HepG2 (cell line): Measurements from ENCODE around the gene SENP7. TPM values are rescaled to one million over a fixed set of nuclear protein-coding genes. Genes with fewer than 3 reads are reported as not detected.

Experiments used
- ELF3 ChIP-seq: IDR thresholded peaks from 2 replicates; pipeline ENCODE4 v1.6.1; 2016; ENCODE audit warnings: missing genetic modification reagents, missing compliant biosample characterization
- FLYWCH1 ChIP-seq: sonication (generic); formaldehyde crosslinking; IDR thresholded peaks from 2 replicates; pipeline ENCODE4 v1.8.1; 2023; ENCODE audit warnings: mild to moderate bottlenecking, missing genetic modification reagents
- GABPB1 ChIP-seq: IDR thresholded peaks from 2 replicates; pipeline ENCODE4 v1.6.1; 2016; ENCODE audit warnings: mild to moderate bottlenecking, missing genetic modification reagents, moderate library complexity, missing compliant biosample characterization
- GLI4 ChIP-seq: sonication (generic); formaldehyde crosslinking; IDR thresholded peaks from 2 replicates; pipeline ENCODE4 v1.5.1; 2020; ENCODE audit warnings: missing genetic modification reagents, mild to moderate bottlenecking, moderate library complexity, borderline replicate concordance
- HMGA1 ChIP-seq: sonication (generic); formaldehyde crosslinking; conservative IDR thresholded peaks from 2 replicates; pipeline ENCODE4 v1.4.0; 2020; ENCODE audit warnings: missing genetic modification reagents
- KDM2A ChIP-seq: sonication (generic); formaldehyde crosslinking; IDR thresholded peaks from 2 replicates; pipeline ENCODE4 v1.4.0; 2020; ENCODE audit warnings: low read depth, missing genetic modification reagents, borderline replicate concordance
- KMT2B ChIP-seq: IDR thresholded peaks from 2 replicates; pipeline ENCODE4 v1.6.1; 2016; ENCODE audit warnings: missing genetic modification reagents, missing compliant biosample characterization
- MATR3 ChIP-seq: sonication (generic); formaldehyde crosslinking; IDR thresholded peaks from 2 replicates; pipeline ENCODE4 v1.4.0; 2020; ENCODE audit warnings: missing genetic modification reagents
- MIER2 ChIP-seq: IDR thresholded peaks from 2 replicates; pipeline ENCODE4 v1.6.1; 2016; ENCODE audit warnings: missing biosample characterization, missing genetic modification reagents
- NCOA1 ChIP-seq: sonication (generic); formaldehyde crosslinking; IDR thresholded peaks from 2 replicates; pipeline ENCODE4 v1.9.0; 2021; ENCODE audit warnings: missing genetic modification reagents
- NCOR1 ChIP-seq: fragments of 200-600 bp; sonication (generic); IDR thresholded peaks from 2 replicates; pipeline ENCODE4 v1.7.0; 2017; ENCODE audit warnings: antibody characterized with exemption, low read length, borderline replicate concordance
- NFATC3 ChIP-seq: sonication (generic); formaldehyde crosslinking; IDR thresholded peaks from 2 replicates; pipeline ENCODE4 v1.5.1; 2020; ENCODE audit warnings: mild to moderate bottlenecking, missing genetic modification reagents
- NFYB ChIP-seq: sonication (generic); formaldehyde crosslinking; IDR thresholded peaks from 2 replicates; pipeline ENCODE4 v1.4.0; 2020; ENCODE audit warnings: missing genetic modification reagents
- NKX3-1 ChIP-seq: sonication (generic); formaldehyde crosslinking; IDR thresholded peaks from 2 replicates; pipeline ENCODE4 v1.5.0; 2020; ENCODE audit warnings: missing genetic modification reagents
- NR2F2 ChIP-seq: IDR thresholded peaks from 2 replicates; pipeline ENCODE4 v1.6.1; 2012; ENCODE audit warnings: low read depth, inconsistent platforms, borderline replicate concordance
- RELA ChIP-seq: sonication (generic); formaldehyde crosslinking; IDR thresholded peaks from 2 replicates; pipeline ENCODE4 v1.4.0; 2020; ENCODE audit warnings: missing genetic modification reagents
- SPEN ChIP-seq: sonication (generic); formaldehyde crosslinking; IDR thresholded peaks from 2 replicates; pipeline ENCODE4 v1.5.1; 2020; ENCODE audit warnings: low read depth, mild to moderate bottlenecking, missing genetic modification reagents
- THAP11 ChIP-seq: IDR thresholded peaks from 2 replicates; pipeline ENCODE4 v1.6.1; 2016; ENCODE audit warnings: missing biosample characterization, missing genetic modification reagents
- ZFX ChIP-seq: sonication (generic); formaldehyde crosslinking; IDR thresholded peaks from 2 replicates; pipeline ENCODE4 v1.4.0; 2020; ENCODE audit warnings: mild to moderate bottlenecking, low read depth, missing genetic modification reagents, moderate library complexity
- ZNF232 ChIP-seq: sonication (generic); formaldehyde crosslinking; IDR thresholded peaks from 2 replicates; pipeline ENCODE4 v1.4.0; 2020; ENCODE audit warnings: missing genetic modification reagents, borderline replicate concordance
- ZNF282 ChIP-seq: fragments of 450-650 bp; IDR thresholded peaks from 2 replicates; pipeline ENCODE4 v1.6.1; 2018; ENCODE audit not compliant: partially characterized antibody
- ZNF33B ChIP-seq: sonication (generic); formaldehyde crosslinking; IDR thresholded peaks from 2 replicates; pipeline ENCODE4 v1.5.1; 2020; ENCODE audit warnings: mild to moderate bottlenecking, missing genetic modification reagents
- ZNF720 ChIP-seq: sonication (generic); formaldehyde crosslinking; IDR thresholded peaks from 2 replicates; pipeline ENCODE4 v1.4.0; 2020; ENCODE audit warnings: missing genetic modification reagents
- ZNF891 ChIP-seq: sonication (generic); formaldehyde crosslinking; IDR thresholded peaks from 2 replicates; pipeline ENCODE4 v1.5.0; 2020; ENCODE audit warnings: mild to moderate bottlenecking, missing genetic modification reagents
- ZSCAN29 ChIP-seq: sonication (generic); formaldehyde crosslinking; conservative IDR thresholded peaks from 2 replicates; pipeline ENCODE4 v1.4.0; 2020; ENCODE audit warnings: mild to moderate bottlenecking, missing genetic modification reagents
- polyA plus RNA-seq, 8 experiments: library from polyadenylated mRNA; depleted of rRNA in 3 of 8; stranded (reverse) in 7 of 8; unstranded in 1 of 8; fragments of >200 nt; fragmentation: Illumina TruSeq in 4 of 8; extraction: Trizol in 4 of 8; gene quantifications; 2 replicates each; pipeline versions ENCODE4 v1.2.1 to v1.2.3, GENCODE V29; 2011 to 2016; ENCODE audit warnings: low read depth in 4 of 8, missing spikeins in 1 of 8, mixed read lengths in 1 of 8; ENCODE audit not compliant: insufficient read depth in 1 of 8
- total RNA-seq, 5 experiments: library from RNA; depleted of rRNA; stranded (reverse); fragments of >200 nt; fragmentation: Illumina TruSeq; extraction: Trizol; gene quantifications; 2 replicates each; pipeline ENCODE4 v1.2.3, GENCODE V29; 2016; ENCODE audit warnings: low read depth in 1 of 5
- TF ChIP-seq, protein P1 (sequence below): sonication (generic); formaldehyde crosslinking; IDR thresholded peaks from 2 replicates; pipeline ENCODE4 v1.4.0; 2020; ENCODE audit warnings: missing genetic modification reagents, borderline replicate concordance
- TF ChIP-seq, protein P2 (sequence below): sonication (generic); formaldehyde crosslinking; IDR thresholded peaks from 2 replicates; pipeline ENCODE4 v1.5.1; 2020; ENCODE audit warnings: mild to moderate bottlenecking, missing genetic modification reagents, moderate library complexity

SENP7 gene
- total and polyA plus RNA-seq, 2 of the 13 experiments (the other 11 are each of a cell fraction or from before 2014, with no cell fraction given): 9.1 to 10.3 TPM

GRCh38 chr3:101512646-101513418 lies at the start of gene SENP7 (continued):
- TF ChIP-seq, protein P1, sequence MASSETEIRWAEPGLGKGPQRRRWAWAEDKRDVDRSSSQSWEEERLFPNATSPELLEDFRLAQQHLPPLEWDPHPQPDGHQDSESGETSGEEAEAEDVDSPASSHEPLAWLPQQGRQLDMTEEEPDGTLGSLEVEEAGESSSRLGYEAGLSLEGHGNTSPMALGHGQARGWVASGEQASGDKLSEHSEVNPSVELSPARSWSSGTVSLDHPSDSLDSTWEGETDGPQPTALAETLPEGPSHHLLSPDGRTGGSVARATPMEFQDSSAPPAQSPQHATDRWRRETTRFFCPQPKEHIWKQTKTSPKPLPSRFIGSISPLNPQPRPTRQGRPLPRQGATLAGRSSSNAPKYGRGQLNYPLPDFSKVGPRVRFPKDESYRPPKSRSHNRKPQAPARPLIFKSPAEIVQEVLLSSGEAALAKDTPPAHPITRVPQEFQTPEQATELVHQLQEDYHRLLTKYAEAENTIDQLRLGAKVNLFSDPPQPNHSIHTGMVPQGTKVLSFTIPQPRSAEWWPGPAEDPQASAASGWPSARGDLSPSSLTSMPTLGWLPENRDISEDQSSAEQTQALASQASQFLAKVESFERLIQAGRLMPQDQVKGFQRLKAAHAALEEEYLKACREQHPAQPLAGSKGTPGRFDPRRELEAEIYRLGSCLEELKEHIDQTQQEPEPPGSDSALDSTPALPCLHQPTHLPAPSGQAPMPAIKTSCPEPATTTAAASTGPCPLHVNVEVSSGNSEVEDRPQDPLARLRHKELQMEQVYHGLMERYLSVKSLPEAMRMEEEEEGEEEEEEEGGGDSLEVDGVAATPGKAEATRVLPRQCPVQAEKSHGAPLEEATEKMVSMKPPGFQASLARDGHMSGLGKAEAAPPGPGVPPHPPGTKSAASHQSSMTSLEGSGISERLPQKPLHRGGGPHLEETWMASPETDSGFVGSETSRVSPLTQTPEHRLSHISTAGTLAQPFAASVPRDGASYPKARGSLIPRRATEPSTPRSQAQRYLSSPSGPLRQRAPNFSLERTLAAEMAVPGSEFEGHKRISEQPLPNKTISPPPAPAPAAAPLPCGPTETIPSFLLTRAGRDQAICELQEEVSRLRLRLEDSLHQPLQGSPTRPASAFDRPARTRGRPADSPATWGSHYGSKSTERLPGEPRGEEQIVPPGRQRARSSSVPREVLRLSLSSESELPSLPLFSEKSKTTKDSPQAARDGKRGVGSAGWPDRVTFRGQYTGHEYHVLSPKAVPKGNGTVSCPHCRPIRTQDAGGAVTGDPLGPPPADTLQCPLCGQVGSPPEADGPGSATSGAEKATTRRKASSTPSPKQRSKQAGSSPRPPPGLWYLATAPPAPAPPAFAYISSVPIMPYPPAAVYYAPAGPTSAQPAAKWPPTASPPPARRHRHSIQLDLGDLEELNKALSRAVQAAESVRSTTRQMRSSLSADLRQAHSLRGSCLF (CRISPR knock-in tag): no peak
- no peak for TF ChIP-seq MIER2 (CRISPR knock-in tag)
- TF ChIP-seq GABPB1 (CRISPR knock-in tag): peak; percentile 87
- TF ChIP-seq ZNF282: no peak
- 0 out of 2 replicates have a peak, but pooled peaks have one; percentile 18 for TF ChIP-seq ZNF891 (CRISPR knock-in tag)
- no peak for TF ChIP-seq NCOA1 (CRISPR knock-in tag)
- peak; percentile 48; the same call in 1 of the 2 replicates for TF ChIP-seq ZFX
- no peak for TF ChIP-seq NFYB (CRISPR knock-in tag)
- TF ChIP-seq ZSCAN29 (CRISPR knock-in tag): no peak; the same call in none of the 2 replicates
- no peak for TF ChIP-seq NKX3-1 (CRISPR knock-in tag)
- TF ChIP-seq KDM2A: no peak
- no peak for TF ChIP-seq GLI4 (CRISPR knock-in tag)
- 0 out of 2 replicates have a peak, but pooled peaks have one; percentile 29 for TF ChIP-seq NR2F2
- peak; percentile 26 for TF ChIP-seq ELF3 (CRISPR knock-in tag)
- TF ChIP-seq NCOR1: peak; percentile 72; the same call in 1 of the 2 replicates
- 0 out of 2 replicates have a peak, but pooled peaks have one; percentile 3 for TF ChIP-seq ZNF33B (CRISPR knock-in tag)
- TF ChIP-seq FLYWCH1 (CRISPR knock-in tag): no peak
- TF ChIP-seq NFATC3 (CRISPR knock-in tag): no peak
- no peak for TF ChIP-seq HMGA1 (CRISPR knock-in tag)
- TF ChIP-seq, protein P2, sequence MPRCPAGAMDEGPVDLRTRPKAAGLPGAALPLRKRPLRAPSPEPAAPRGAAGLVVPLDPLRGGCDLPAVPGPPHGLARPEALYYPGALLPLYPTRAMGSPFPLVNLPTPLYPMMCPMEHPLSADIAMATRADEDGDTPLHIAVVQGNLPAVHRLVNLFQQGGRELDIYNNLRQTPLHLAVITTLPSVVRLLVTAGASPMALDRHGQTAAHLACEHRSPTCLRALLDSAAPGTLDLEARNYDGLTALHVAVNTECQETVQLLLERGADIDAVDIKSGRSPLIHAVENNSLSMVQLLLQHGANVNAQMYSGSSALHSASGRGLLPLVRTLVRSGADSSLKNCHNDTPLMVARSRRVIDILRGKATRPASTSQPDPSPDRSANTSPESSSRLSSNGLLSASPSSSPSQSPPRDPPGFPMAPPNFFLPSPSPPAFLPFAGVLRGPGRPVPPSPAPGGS (CRISPR knock-in tag): no peak
- TF ChIP-seq SPEN (CRISPR knock-in tag): peak; percentile 42
- TF ChIP-seq MATR3 (CRISPR knock-in tag): no peak
- no peak for TF ChIP-seq ZNF232 (CRISPR knock-in tag)
- TF ChIP-seq RELA (CRISPR knock-in tag): no peak
- peak; percentile 28 for TF ChIP-seq THAP11 (CRISPR knock-in tag)
- peak; percentile 73; the same call in 1 of the 2 replicates for TF ChIP-seq KMT2B (CRISPR knock-in tag)
- no peak for TF ChIP-seq ZNF720
